GM10266 (cell line): ENCODE measurements around the gene SLC35F3.
"Not testable (repeated sequence)": the region's sequence is repeated elsewhere in the genome, so short reads cannot be mapped to it uniquely, and the experiment has no call there.

Experiments
- DNase-seq: peaks from one replicate; pipeline ENCODE4 v3.0.0; 2012; ENCODE audit errors: extremely low spot score
- TF ChIP-seq, protein P1 (sequence below): IDR thresholded peaks from 2 replicates; pipeline ENCODE4 v1.5.1; 2012; ENCODE audit warnings: mild to moderate bottlenecking, low read depth; ENCODE audit not compliant: control insufficient read depth, insufficient read depth; ENCODE audit errors: missing control alignments

The SLC35F3 gene

DNA sequence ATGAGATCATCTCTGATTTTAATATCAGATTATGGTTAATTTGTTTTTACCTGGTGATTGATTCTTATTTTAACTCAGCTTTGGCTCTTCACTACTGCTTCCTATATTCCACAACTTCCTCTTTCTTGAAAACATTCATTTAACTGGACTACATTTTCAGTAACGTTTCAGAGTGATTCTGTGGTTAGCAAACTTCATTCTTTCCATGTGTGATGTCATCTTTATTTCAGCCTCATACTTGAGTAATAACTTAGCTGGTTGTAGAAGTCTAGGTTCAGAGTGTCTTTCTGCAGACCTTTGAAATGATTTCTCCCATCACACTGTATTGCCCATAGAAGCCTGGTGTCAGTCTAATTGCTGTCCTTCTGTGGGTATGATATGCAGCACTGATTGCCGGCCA, 36.0 kb upstream of the SLC35F3 start:
- TF ChIP-seq, protein P1, sequence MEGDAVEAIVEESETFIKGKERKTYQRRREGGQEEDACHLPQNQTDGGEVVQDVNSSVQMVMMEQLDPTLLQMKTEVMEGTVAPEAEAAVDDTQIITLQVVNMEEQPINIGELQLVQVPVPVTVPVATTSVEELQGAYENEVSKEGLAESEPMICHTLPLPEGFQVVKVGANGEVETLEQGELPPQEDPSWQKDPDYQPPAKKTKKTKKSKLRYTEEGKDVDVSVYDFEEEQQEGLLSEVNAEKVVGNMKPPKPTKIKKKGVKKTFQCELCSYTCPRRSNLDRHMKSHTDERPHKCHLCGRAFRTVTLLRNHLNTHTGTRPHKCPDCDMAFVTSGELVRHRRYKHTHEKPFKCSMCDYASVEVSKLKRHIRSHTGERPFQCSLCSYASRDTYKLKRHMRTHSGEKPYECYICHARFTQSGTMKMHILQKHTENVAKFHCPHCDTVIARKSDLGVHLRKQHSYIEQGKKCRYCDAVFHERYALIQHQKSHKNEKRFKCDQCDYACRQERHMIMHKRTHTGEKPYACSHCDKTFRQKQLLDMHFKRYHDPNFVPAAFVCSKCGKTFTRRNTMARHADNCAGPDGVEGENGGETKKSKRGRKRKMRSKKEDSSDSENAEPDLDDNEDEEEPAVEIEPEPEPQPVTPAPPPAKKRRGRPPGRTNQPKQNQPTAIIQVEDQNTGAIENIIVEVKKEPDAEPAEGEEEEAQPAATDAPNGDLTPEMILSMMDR: no peak
- DNase-seq: no peak

DNA sequence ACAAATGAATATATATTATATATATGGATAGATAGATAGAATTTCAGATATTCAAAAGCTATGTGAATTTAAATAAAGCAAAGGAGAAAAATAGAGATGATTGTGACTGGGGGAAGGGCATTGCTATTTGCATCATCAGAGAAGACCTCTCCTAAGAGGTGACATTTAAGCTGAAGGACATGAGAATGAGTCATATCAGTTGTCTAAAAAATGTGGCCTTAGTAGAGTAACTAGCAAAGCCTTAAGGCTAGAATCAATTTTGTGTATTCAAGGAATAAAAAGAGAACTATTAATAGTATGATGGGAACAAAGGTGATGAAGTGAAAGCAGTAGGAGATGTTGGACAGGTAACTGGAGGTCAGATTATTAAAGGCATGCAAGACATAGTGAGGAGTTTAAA, 34.8 kb upstream of the SLC35F3 start:
- TF ChIP-seq, protein P1: no peak
- DNase-seq: no peak

DNA sequence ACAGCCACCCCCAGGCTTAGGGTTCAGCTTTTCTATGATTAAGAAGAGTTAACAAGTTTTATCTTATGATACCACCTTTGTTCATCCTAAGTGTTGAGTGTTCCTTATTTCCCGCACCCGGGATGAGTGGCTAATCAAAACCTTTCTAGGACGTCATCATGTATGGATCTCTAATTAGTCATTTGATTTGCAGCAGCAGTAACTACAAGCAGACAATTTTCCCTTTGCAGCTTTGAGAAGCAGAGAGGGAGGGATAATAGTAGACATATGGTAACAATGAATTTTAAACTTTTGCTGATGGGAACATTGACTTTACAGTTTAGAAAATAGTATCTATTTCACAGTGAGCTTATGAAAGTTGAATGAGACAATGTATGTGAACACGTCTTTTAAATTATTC, 30.8 kb upstream of the SLC35F3 start:
- TF ChIP-seq, protein P1: no peak
- no peak for DNase-seq

DNA sequence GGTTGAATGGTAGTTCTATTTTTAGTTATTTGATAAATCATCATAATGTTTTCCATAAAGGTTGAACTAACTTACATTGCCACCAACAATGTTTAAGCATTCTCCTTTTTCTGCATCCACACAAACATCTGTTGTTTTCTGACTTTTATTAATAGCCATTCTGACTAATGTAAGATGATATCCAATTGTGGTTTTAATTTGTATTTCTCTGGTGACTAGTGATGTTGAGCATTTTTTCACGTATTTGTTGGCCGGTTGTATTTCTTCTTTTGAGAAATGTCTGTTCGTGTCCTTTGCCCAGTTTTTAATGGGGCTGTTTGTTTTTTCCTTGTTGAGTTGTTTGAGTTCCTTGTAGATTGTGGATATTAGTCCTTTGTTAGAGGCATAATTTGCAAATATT, 24.6 kb upstream of the SLC35F3 start:
- DNase-seq: no peak
- TF ChIP-seq, protein P1: no peak

DNA sequence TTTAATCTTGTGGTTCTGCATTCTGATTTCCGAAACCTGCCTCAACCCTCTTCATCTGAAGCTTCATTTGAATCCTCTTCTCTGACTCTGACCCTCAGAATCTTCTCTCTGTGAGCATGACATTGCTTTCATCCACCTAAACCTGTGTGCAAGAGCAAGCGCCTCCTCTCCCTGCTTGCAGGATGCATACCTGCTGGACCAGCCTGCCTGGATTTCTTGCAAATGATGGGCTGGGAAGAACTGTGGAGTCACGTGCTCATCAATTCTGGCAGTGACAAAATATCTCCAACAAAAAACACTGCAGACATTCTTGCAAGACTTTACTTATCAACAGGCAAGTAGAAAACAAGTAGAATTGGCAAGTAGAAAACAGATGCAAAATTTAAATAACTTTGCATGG, 20.8 kb upstream of the SLC35F3 start:
- TF ChIP-seq, protein P1: no peak
- no peak for DNase-seq

DNA sequence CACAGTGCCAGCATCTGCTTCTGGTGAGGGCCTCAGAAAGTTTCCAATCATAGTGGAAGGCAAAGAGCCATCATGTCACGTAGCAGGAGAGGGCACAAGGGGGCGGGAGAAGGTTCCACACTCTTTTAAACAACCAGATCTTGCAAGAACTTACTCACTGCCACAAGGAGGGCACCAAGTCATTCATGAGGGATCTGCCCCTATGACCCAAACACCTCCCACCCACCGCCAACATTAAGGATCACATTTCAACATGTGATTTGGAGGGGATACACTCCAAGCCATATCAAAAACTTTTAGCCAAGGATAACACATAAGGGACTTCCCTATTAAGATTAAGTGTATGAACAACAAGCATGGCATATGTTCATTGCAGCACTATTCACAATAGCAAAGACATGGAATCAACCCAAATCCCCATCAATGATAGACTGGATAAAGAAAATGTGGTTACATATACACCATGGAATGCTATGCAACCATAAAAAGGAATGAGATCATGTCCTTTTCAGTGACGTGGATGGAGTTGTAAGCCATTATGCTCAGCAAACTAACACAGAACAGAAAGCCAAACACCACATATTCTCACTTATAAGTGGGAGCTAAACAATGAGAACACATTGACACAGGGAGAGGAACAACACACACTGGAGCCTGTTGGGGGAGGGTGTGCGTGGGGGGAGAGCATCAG, 19.9 kb upstream of the SLC35F3 start:
- no peak for DNase-seq
- TF ChIP-seq, protein P1: no peak

DNA sequence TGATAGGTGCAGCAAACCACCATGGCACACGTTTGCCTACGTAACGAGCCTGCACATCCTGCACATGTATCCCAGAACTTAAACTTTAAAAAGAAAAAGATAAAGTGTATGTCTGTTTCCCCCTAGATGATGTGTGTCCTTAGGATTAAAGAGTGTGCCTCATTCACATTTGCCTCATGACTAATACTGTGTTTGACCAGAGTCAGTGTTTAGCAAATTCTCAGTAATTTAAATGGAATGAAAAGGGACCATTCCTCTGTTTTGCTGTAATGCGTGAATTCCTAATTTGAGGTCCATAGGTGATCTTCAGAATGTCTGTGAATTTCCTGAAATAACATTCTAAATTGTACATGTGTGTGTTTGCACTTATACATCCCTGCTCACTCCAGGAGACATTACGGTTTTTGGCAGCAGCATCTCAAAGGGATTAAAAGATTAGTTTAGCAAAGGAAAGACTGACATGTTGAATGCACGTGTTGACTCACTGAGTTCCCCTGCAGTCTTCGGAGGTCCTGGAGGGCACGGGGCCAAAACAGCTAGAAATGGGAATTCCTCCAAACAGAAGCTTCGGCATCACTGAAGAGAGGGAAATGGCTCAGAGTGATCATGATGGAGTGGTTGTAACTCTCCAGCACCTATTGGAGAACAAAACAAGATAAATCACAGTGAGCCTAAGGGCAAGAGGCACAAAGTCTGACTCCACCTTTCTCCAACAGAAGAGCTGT, 19.1 kb upstream of the SLC35F3 start:
- TF ChIP-seq, protein P1: no peak
- DNase-seq: no peak

DNA sequence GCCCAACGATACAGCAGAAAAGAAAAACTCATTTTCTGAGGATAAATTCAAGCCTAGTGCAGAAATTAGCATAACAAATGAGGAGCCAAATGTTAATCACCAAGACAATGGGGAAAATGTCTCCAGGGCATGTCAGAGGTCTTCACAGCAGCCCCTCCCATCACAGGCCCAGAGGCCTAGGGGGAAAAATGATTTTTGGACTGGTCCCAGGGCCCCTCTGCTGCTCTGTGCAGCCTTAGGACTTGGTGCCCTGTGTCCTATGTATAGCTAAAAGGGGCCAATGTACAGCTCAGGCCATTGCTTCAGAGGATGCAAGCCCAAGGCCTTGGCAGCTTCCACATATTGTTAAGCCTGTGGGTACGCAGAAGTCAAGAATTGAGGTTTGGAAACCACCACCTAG, 13.3 kb upstream of the SLC35F3 start:
- DNase-seq: not testable (repeated sequence)
